Keratinocyte (primary cell): ENCODE measurements around the gene UBXN2A.

Experiments used
- EZH2 ChIP-seq: IDR thresholded peaks from one replicate; pipeline ENCODE4 v1.6.1; 2012; ENCODE audit warnings: inconsistent platforms, mild to moderate bottlenecking, low read length, moderate library complexity
- TF ChIP-seq, protein P1 (sequence below), 3 experiments: IDR thresholded peaks in 1 of 3; conservative IDR thresholded peaks in 1 of 3; optimal IDR thresholded peaks in 1 of 3; 2 replicates in 2 of 3; 3 replicates in 1 of 3; pipeline versions ENCODE3 to v1.5.1; 2011; ENCODE audit warnings: low read length in 3 of 3, mild to moderate bottlenecking in 3 of 3, moderate library complexity in 2 of 3, control low read depth in 1 of 3, inconsistent platforms in 1 of 3; ENCODE audit not compliant: insufficient read depth in 2 of 3; ENCODE audit errors: extremely low read depth in 1 of 3

DNA sequence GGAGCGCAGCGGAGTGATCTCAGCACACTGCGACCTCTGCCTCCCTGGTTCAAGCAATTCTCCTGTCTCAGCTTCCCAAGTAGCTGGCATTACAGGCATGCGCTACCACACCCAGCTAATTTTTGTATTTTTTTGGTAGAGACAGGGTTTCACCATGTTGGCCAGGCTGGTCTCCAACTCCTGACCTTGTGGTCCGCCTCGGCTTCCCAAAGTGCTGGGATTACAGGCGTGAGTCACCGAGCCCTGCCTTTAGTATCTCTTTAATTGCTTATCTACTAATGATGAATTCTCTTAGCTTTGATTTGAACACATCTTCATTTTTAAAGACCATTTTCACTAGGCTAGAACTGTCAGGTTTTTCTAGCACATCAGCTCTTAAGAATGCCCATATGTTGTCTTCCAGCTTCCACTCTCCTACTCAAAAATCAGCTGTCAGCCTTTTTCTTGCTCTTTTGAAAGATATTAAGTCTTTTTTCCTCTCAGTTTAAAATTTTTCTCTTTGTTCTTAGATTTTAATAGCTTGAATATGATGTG, 53.5 kb downstream of the UBXN2A start:
- TF ChIP-seq, protein P1, sequence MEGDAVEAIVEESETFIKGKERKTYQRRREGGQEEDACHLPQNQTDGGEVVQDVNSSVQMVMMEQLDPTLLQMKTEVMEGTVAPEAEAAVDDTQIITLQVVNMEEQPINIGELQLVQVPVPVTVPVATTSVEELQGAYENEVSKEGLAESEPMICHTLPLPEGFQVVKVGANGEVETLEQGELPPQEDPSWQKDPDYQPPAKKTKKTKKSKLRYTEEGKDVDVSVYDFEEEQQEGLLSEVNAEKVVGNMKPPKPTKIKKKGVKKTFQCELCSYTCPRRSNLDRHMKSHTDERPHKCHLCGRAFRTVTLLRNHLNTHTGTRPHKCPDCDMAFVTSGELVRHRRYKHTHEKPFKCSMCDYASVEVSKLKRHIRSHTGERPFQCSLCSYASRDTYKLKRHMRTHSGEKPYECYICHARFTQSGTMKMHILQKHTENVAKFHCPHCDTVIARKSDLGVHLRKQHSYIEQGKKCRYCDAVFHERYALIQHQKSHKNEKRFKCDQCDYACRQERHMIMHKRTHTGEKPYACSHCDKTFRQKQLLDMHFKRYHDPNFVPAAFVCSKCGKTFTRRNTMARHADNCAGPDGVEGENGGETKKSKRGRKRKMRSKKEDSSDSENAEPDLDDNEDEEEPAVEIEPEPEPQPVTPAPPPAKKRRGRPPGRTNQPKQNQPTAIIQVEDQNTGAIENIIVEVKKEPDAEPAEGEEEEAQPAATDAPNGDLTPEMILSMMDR (optimal IDR thresholded peaks at IDR 0.05 in 1 of 3, IDR thresholded peaks at IDR 0.05 in 1 of 3, conservative IDR thresholded peaks at IDR 0.05 in 1 of 3; ENCODE audit: extremely low read depth in 1 of 3, insufficient read depth in 2 of 3, low read length in 3 of 3) = no peak
- TF ChIP-seq EZH2 = no peak
